Stomach (tissue), 9 donors: ENCODE measurements around the gene DYRK2. TPM values are rescaled to one million over a fixed set of nuclear protein-coding genes. Genes with fewer than 3 reads are reported as not detected.
A peak's percentile ranks its signal among the peaks of the same experiment; 100 is the strongest.

Experiments used
- DNase-seq, 2 donors: peaks; one replicate each; pipeline versions ENCODE4 v3.0.0 to v3.0.0-alpha.2; 2013 to 2019
- H3K27ac ChIP-seq, 5 donors: fragments of 200-600 bp in 4 of 5; sonication (generic) in 4 of 5; one replicate each; pipeline ENCODE4 v1.5.1; 2013 to 2019; ENCODE audit warnings: mild to moderate bottlenecking in 1 of 5, moderate library complexity in 1 of 5
- H3K27me3 ChIP-seq, 3 donors: fragments of 200-600 bp; sonication (generic); one replicate each; pipeline ENCODE4 v1.5.1; 2017 to 2019; ENCODE audit warnings: mixed run types in 1 of 3
- H3K36me3 ChIP-seq, 4 donors: fragments of 200-600 bp; sonication (generic); 1 replicate in 3 of 4; 2 replicates in 1 of 4; pipeline ENCODE4 v1.5.1; 2016 to 2019
- H3K4me1 ChIP-seq, 4 donors: fragments of 200-600 bp; sonication (generic); one replicate each; pipeline ENCODE4 v1.5.1; 2016 to 2019
- H3K4me3 ChIP-seq, 4 donors: fragments of 200-600 bp; sonication (generic) in 3 of 4; one replicate each; pipeline ENCODE4 v1.5.1; 2016 to 2019; ENCODE audit warnings: mild to moderate bottlenecking in 1 of 4
- H3K9me3 ChIP-seq, 4 donors: fragments of 200-600 bp; sonication (generic); one replicate each; pipeline ENCODE4 v1.5.1; 2016 to 2019
- EP300 ChIP-seq: sonication (generic); formaldehyde crosslinking; IDR thresholded peaks from one replicate; pipeline ENCODE4 v1.6.1; 2017; ENCODE audit warnings: antibody characterized with exemption
- POLR2A ChIP-seq, 4 donors: fragments of 450-650 bp; IDR thresholded peaks; one replicate each; pipeline ENCODE4 v1.6.1; 2016; ENCODE audit warnings: antibody characterized with exemption in 4 of 4, control low read depth in 2 of 4, mild to moderate bottlenecking in 1 of 4, moderate library complexity in 1 of 4
- POLR2AphosphoS5 ChIP-seq, 3 donors: sonication (generic); formaldehyde crosslinking; IDR thresholded peaks; one replicate each; pipeline ENCODE4 v1.6.1; 2016; ENCODE audit warnings: antibody characterized with exemption in 3 of 3
- WGBS, 5 donors: extraction: QIAGEN DNeasy Blood & Tissue Kit in 3 of 5; methylation state at CpG; one replicate each; pipeline versions ENCODE4 v1.1.5 to v1.1.7; 2013 to 2018; 5-methylcytosine and 5-hydroxymethylcytosine counted together
- intact Hi-C: fragments of 100-400 bp; cut with DNase I; formaldehyde crosslinking; loops from one replicate; pipeline ENCODE4 v1.15.1; 2023; ENCODE audit warnings: low total_unique reads
- polyA plus RNA-seq, 3 donors: library from polyadenylated mRNA; stranded (reverse); fragments of 200-250 nt; gene quantifications; one replicate each; pipeline ENCODE4 v1.2.3, GENCODE V29; 2013
- total RNA-seq, 5 donors: library from RNA; depleted of rRNA; stranded (reverse); fragments of >200 nt; gene quantifications; one replicate each; pipeline versions ENCODE4 v1.1.0 to v1.2.3, GENCODE V29; 2014 to 2016
- TF ChIP-seq, protein P1 (sequence below), 7 experiments: fragments of 450-650 bp in 4 of 7; fragments of 200-600 bp in 3 of 7; sonication (generic) in 3 of 7; IDR thresholded peaks; one replicate each; pipeline ENCODE4 v1.5.1; 2016 to 2019; ENCODE audit warnings: antibody characterized with exemption in 7 of 7, control low read depth in 2 of 7, mild to moderate bottlenecking in 1 of 7
- donor health status: healthy with polysubstance abuse.
- donor health status: Bipolar disorder and iron deficiency.
- donor health status: healthy.

The DYRK2 gene
- total and polyA plus RNA-seq, 8 donors = 3.3 to 43.9 (median 18.1) TPM

DNA sequence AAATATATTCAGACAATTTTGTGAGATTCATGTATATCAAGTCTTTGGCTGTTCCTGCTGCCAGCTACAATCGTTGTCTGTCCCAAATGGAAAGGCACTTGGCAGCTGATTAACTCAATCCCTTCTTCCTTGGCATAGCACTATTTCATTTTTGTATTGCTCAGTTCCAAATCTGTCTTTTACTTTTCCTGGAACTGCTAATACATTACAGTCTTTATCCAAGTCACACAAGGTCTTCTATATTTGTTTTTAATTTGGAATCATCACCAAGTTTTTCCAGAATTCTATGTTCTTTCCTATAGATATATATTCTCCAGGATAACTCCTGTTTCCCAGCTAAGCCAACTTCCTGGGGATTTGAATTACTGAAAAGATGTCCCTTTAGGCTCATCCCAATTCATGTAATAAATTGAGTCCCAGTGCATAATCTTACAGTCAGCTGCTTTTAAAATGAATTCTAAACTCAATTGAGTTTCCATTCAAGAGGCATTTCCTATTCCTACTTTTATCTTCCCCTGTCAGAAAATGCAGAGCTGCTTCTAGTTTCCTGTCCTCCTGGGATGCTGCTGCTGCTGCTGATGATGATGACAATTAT lies 45.9 kb downstream of the DYRK2 start:
- Histone ChIP-seq H3K9me3 (no peaks in the 10 kb centered on the region), H3K4me3 (no peak overlapping the region), H3K36me3 (no peaks in the 10 kb centered on the region), H3K27ac (no peak overlapping the region), H3K27me3 (no peaks in the 10 kb centered on the region), H3K4me1 (peaks cover 0 to 20% (median 7%) of the 10 kb centered on the region in 4 donors)
- DNase-seq = no peak
- intact Hi-C loops = no loop called here
- TF ChIP-seq, protein P1, sequence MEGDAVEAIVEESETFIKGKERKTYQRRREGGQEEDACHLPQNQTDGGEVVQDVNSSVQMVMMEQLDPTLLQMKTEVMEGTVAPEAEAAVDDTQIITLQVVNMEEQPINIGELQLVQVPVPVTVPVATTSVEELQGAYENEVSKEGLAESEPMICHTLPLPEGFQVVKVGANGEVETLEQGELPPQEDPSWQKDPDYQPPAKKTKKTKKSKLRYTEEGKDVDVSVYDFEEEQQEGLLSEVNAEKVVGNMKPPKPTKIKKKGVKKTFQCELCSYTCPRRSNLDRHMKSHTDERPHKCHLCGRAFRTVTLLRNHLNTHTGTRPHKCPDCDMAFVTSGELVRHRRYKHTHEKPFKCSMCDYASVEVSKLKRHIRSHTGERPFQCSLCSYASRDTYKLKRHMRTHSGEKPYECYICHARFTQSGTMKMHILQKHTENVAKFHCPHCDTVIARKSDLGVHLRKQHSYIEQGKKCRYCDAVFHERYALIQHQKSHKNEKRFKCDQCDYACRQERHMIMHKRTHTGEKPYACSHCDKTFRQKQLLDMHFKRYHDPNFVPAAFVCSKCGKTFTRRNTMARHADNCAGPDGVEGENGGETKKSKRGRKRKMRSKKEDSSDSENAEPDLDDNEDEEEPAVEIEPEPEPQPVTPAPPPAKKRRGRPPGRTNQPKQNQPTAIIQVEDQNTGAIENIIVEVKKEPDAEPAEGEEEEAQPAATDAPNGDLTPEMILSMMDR (IDR thresholded peaks at IDR 0.05) = no peak
- TF ChIP-seq POLR2A (IDR thresholded peaks at IDR 0.05) (no peak), EP300 (no peak), POLR2AphosphoS5 (IDR thresholded peaks at IDR 0.05) (no peak)
- WGBS, 5 donors = 40 to 63% (median 49%) methylated on average over 1 of the region's 1 CpG

DNA sequence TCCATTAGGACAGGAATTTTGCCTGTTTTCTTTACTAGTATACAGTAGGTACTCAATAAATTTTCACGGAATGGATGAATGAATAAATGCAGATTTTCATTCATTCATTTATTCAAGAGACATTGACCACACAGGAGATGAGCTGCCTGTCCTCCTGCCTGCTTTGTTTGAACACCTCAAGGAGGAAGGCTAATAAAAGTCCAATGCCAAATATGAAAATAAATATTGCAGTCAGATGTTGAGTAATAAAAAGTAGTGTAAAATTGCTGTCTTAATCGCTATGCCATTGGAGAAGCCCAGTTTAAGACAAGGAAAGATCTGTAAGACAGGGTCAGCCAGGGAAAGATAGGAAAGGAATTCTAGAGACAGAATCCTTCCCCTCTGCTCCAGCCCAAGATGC lies 47.4 kb downstream of the DYRK2 start:
- H3K4me3 ChIP-seq = no peak overlapping the region
- intact Hi-C loops = no loop called here
- peaks cover 0 to 24% (median 10%) of the 10 kb centered on the region in 4 donors for H3K4me1 ChIP-seq
- H3K27me3 ChIP-seq = no peaks in the 10 kb centered on the region
- WGBS, 5 donors = 76 to 96% (median 90%) methylated on average over 2 of the region's 2 CpGs
- no peak for DNase-seq
- no peaks in the 10 kb centered on the region for H3K9me3 ChIP-seq
- no peak overlapping the region for H3K27ac ChIP-seq
- no peaks in the 10 kb centered on the region for H3K36me3 ChIP-seq
- TF ChIP-seq POLR2AphosphoS5 (IDR thresholded peaks at IDR 0.05) = no peak
- TF ChIP-seq, protein P1 (IDR thresholded peaks at IDR 0.05) = no peak
- TF ChIP-seq EP300 = no peak
- TF ChIP-seq POLR2A (IDR thresholded peaks at IDR 0.05) = no peak

DNA sequence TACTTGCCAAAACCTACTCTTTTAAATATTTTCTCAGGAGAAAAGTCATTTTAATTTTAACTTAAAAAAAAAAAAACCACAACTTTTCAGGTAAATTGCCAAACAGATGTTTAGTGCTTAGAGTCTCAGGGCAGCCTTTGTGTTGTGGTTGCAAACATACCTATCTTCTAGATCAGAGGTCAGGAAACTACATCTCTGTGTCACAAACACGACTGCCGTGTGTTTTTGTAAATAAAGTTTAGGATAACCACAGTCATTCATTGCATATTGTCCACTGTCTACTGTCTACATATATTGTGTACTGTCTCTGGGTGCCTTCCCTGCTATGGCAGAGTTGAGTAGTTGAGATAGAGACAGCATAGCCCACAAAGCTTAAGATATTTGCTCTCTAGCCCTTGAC lies 48.9 kb downstream of the DYRK2 start:
- intact Hi-C loops = no loop called here
- DNase-seq = peak in 1 of 2 donors; percentile 23

DNA sequence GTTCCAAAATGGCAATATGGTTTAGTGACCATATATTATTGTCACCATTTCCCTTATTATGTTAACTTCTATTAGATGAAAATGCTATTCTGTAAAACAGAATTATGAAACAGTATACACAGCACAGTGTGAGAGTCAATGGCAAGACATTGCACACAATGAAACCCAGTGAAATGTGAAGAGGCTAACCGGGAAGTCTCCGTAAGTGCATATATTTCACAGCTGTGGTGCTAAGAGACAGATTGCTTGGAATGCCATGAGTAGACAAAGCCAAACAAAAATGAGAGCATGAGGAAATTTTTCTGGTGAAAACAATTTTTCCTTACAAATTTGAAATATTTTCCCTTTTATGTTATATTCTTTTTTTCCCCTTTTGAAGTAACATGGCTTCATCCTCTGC lies 49.4 kb downstream of the DYRK2 start:
- no peaks in the 10 kb centered on the region for H3K36me3 ChIP-seq
- no peak for TF ChIP-seq POLR2A (IDR thresholded peaks at IDR 0.05)
- TF ChIP-seq EP300 = no peak
- no peak for TF ChIP-seq POLR2AphosphoS5 (IDR thresholded peaks at IDR 0.05)
- TF ChIP-seq, protein P1 (IDR thresholded peaks at IDR 0.05) = no peak
- H3K4me1 ChIP-seq = peaks cover 0 to 24% (median 10%) of the 10 kb centered on the region in 4 donors
- H3K9me3 ChIP-seq = no peaks in the 10 kb centered on the region
- intact Hi-C loops = no loop called here
- DNase-seq = no peak
- no peaks in the 10 kb centered on the region for H3K27me3 ChIP-seq
- H3K4me3 ChIP-seq = no peak overlapping the region
- 44 to 90% (median 71%) methylated on average over 2 of the region's 2 CpGs for WGBS, 5 donors
- no peak overlapping the region for H3K27ac ChIP-seq

More for the DNA sequence above, 48.9 kb downstream of the DYRK2 start:
- 26 to 61% (median 48%) methylated on average over 2 of the region's 2 CpGs for WGBS, 5 donors
- Histone ChIP-seq H3K36me3 (no peaks in the 10 kb centered on the region), H3K27me3 (no peaks in the 10 kb centered on the region), H3K4me1 (peaks cover 0 to 24% (median 10%) of the 10 kb centered on the region in 4 donors), H3K4me3 (no peak overlapping the region), H3K9me3 (no peaks in the 10 kb centered on the region), H3K27ac (no peak overlapping the region)
- no peak for TF ChIP-seq POLR2A (IDR thresholded peaks at IDR 0.05)
- no peak for TF ChIP-seq EP300
- no peak for TF ChIP-seq POLR2AphosphoS5 (IDR thresholded peaks at IDR 0.05)
- TF ChIP-seq, protein P1 (IDR thresholded peaks at IDR 0.05) = no peak
